GM18870 (cell line): ENCODE data around the gene CKMT2.
A peak's percentile ranks its signal among the peaks of the same experiment; 100 is the strongest.
"Not testable (repeated sequence)": the region's sequence is repeated elsewhere in the genome, so short reads cannot be mapped to it uniquely, and the experiment has no call there.

Source experiments
- ATAC-seq: cut with Tn5 transposase; IDR thresholded peaks from one replicate; pipeline ENCODE4 v1.9.1; 2021; ENCODE audit warnings: moderate library complexity; ENCODE audit not compliant: unreplicated experiment

Gene CKMT2

GRCh38 chr5:81249240-81249639, 16.1 kb downstream of the CKMT2 start:
- no peak for ATAC-seq

DNA sequence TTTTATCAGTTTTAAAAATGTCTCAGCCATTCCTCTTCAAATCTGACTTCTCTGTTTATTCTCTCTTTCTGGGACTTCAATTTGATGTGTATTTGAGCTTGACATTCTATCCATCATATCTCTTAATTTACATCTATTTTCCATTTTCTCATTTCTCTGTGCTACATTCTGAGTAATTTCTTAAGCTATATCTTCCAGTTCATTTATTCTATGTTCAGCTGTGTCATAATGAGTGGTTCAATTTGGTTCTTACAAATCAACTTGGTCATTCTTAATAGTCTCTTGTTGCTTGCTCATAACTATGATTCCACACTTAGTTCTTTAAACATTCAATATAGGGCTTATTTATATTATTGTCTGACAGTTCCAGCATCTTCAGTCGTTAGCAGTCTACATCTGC, 16.9 kb downstream of the CKMT2 start:
- ATAC-seq = no peak

- ATAC-seq = no peak
Measured at GRCh38 chr5:81251922-81252321, 18.8 kb downstream of the CKMT2 start.

- no peak for ATAC-seq
Measured at GRCh38 chr5:81252904-81253303, 19.8 kb downstream of the CKMT2 start.

DNA sequence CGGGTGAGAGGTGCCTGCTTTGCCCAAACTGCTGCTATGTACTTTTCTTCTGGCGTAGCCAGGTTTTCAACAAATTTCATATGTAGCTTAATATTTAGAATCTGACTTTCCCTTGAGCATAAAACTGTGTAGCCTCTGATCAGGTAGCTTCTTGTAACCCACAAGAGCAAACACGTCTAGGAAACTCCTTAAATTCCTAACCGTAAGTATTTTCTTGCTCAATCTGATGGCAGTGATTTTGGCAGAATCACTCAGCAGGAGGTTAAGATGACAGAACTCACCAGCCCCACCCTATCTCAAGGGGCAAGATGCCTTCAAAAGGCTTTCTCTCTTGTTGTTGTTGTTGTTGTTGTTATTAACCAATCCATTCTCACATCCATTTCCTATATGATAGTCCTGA, 20.8 kb downstream of the CKMT2 start:
- no peak for ATAC-seq

- ATAC-seq = no peak
Measured at GRCh38 chr5:81254886-81255559, 21.9 kb downstream of the CKMT2 start.

GRCh38 chr5:81256766-81257165, 23.6 kb downstream of the CKMT2 start:
- no peak for ATAC-seq

GRCh38 chr5:81262796-81263195, 29.7 kb downstream of the CKMT2 start:
- ATAC-seq = not testable (repeated sequence)

- no peak for ATAC-seq
Measured at GRCh38 chr5:81265101-81265500, 32.0 kb downstream of the CKMT2 start.

DNA sequence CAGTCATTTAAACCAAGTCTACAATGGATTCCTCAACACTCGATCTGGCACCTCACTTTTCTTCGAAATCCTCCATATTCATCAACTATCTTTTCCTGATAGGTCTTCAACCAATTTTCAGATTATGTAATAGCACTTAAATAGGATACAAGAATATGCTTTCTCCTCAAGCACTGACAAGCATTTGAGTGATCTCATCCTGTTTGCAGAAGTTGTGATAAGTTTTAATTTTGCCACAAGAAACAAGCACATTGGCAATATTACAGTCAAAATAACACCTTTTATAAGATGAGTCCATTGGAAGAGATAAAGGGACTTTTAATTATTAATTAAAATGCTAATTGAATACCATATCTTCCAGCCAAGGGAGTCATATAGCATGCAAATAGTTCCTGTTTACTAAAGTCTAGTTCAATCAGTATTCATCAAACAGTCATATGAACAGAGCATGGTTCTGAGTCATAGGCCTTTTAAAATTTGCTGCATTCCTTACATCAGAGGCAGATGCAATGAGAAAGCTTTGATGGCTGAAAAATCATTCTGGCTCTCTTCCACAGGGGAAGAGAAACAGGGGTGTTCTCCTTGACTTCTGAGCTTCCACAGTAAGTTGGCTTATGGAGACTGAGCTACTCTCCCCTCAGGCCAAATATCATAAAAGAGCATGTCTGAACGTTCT, 35.5 kb downstream of the CKMT2 start:
- no peak for ATAC-seq

GRCh38 chr5:81269751-81270393, 36.8 kb downstream of the CKMT2 start:
- no peak for ATAC-seq

- ATAC-seq = not testable (repeated sequence)
Measured at GRCh38 chr5:81270394-81271027, 37.4 kb downstream of the CKMT2 start.

GRCh38 chr5:81283976-81284375, 50.9 kb downstream of the CKMT2 start:
- ATAC-seq = no peak

DNA sequence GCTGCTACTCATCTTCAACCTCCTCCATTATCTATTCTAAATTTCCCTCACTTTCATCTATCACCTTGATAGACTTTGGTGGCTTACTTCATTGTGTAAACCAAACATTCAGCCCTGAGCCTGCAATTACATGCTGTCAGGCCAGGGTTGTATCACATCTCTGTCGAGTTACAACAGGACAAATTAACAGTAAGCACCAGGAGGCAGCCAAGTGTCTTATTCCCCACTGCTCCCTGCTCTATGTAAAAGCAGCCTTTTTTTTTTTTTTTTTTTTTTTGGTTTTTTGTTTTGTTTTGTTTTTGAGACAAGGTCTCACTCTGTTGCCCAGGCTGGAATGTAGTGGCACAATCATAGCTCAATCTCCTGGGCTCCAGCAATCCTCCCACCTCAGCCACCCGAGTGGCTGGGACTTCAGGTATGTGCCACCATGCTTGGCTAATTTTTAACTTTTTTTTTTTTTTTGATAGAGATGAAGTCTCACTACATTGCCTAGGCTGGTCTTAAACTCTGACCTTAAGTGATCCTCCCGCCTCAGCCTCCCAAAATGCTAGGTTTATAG, 53.0 kb downstream of the CKMT2 start:
- no peak for ATAC-seq

- no peak for ATAC-seq
Measured at GRCh38 chr5:81288021-81288433, 54.9 kb downstream of the CKMT2 start.

DNA sequence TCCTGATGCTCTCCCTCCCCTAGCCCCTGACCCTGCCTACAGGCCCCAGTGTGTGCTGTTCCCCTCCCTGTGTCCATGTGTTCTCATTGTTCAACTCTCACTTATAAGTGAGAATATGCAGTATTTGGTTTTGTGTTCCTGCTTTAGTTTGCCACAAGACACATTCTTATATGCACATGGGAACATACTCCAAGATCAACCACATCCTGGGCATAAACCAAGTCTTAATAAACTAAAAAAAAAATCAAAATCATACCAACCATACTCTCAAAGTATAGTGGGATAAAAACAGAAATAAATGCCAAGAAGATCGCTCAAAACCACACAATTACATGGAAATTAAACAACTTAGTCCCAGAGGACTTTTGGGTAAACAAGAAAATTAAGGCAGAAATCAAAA, 57.0 kb downstream of the CKMT2 start:
- no peak for ATAC-seq

DNA sequence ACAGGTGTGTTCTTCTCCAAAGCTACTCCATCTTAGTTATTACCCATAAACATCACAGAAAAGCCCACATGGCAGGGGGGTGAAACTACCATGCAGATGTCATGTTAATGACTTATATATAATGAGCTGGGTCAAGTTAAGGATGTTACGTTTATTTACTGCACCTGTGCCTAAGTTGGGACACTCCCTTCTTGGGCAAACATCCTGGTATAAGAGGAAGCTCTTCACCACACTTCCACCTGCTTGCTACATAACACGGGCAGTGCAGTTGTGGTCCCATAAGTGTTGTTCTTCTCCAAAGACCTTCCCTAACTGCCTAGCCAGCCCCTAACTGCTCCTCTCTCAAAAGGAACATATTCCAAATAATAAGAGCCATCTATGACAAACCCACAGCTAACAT, 59.0 kb downstream of the CKMT2 start:
- ATAC-seq = no peak

DNA sequence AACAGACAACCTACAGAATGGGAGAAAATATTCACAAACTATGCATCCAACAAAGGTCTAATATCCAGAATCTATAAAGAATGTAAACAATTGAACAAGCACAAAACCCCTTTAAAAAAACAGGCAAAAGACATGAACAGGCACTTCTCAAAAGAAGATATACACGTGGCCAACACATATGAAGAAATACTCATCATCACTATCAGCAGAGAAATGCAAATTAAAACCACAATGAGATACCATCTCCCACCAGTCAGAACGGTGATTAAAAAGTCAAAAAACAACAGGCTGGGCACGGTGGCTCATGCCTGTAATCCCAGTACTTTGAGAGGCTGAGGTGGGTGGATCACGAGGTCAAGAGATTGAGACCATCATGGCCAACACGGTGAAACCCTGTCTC, 60.9 kb downstream of the CKMT2 start:
- ATAC-seq = not testable (repeated sequence)

- ATAC-seq = no peak
Measured at GRCh38 chr5:81297531-81297930, 64.4 kb downstream of the CKMT2 start.

- ATAC-seq = no peak
Measured at GRCh38 chr5:81300921-81301270, 67.8 kb downstream of the CKMT2 start.

DNA sequence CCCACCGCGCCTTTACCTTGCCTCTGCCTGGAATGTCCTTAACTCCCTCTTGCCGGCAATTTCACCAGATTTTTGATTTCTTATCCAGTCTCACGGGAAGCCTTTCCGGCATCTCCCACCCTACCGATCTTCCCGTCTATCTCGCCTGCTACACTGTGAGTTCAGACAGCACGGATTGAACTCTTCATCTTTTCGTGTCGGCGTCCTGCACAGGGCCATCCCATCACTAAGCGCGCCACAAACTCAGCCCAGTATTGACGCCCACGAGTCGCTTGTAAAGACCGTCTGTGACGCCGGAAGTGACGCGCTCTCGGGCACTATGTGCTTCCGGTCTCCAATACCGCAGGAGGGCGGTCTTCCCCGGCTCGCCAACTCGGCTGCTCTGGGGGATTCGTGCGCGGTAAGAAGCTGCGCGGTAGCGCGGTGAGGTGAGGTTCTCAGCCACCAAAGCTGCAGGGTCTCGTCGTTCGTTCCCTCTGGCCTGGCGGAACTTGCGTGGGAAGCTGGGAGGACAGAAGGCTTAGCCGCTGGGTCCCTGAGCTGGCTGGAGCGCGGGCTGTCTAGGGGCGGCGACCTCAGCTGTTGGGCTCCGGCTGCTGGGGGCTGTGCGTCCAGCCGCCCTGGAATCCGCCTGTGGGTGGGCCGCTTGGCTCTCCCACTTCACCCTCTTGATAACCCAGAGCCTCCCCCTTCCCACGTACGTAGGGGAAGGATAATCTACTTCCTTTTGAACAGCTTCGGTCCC, 68.3 kb downstream of the CKMT2 start, which contains the start of gene ZCCHC9:
TSS of gene ZCCHC9 (plus strand) at position 317 of the 745 bp plus-strand sequence. CDS start 3,171 bp downstream, outside the sequence.
- peak; percentile 94 for ATAC-seq
